ENCODE measurements around the gene ZNF367.

Gene ZNF367

GRCh38 chr9:96437454-96437853 lies 19.3 kb upstream of the ZNF367 start:
- H3K4me1 ChIP-seq (ENCODE audit: insufficient read depth, poor library complexity, severe bottlenecking) = no peaks in the 10 kb centered on the region
- TF ChIP-seq, protein P1, sequence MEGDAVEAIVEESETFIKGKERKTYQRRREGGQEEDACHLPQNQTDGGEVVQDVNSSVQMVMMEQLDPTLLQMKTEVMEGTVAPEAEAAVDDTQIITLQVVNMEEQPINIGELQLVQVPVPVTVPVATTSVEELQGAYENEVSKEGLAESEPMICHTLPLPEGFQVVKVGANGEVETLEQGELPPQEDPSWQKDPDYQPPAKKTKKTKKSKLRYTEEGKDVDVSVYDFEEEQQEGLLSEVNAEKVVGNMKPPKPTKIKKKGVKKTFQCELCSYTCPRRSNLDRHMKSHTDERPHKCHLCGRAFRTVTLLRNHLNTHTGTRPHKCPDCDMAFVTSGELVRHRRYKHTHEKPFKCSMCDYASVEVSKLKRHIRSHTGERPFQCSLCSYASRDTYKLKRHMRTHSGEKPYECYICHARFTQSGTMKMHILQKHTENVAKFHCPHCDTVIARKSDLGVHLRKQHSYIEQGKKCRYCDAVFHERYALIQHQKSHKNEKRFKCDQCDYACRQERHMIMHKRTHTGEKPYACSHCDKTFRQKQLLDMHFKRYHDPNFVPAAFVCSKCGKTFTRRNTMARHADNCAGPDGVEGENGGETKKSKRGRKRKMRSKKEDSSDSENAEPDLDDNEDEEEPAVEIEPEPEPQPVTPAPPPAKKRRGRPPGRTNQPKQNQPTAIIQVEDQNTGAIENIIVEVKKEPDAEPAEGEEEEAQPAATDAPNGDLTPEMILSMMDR (IDR thresholded peaks at IDR 0.05; ENCODE audit: poor library complexity, severe bottlenecking) = no peak
- ATAC-seq (ENCODE audit: low read depth) (no peak), DNase-seq (ENCODE audit: low spot score) (no peak)
- H3K27me3 ChIP-seq (ENCODE audit: insufficient read depth, poor library complexity, severe bottlenecking) = no peaks in the 10 kb centered on the region
- H3K27ac ChIP-seq (ENCODE audit: poor library complexity, severe bottlenecking) = no peak overlapping the region
- H3K4me3 ChIP-seq (ENCODE audit: severe bottlenecking) = no peak overlapping the region
- no peaks in the 10 kb centered on the region for H3K9me3 ChIP-seq (ENCODE audit: severe bottlenecking)
- no peaks in the 10 kb centered on the region for H3K36me3 ChIP-seq (ENCODE audit: low read depth)

GRCh38 chr9:96436456-96437126 lies 18.4 kb upstream of the ZNF367 start:
- H3K27ac ChIP-seq (ENCODE audit: poor library complexity, severe bottlenecking) = no peak overlapping the region
- no peak for DNase-seq (ENCODE audit: low spot score)
- H3K27me3 ChIP-seq (ENCODE audit: insufficient read depth, poor library complexity, severe bottlenecking) = no peaks in the 10 kb centered on the region
- H3K36me3 ChIP-seq (ENCODE audit: low read depth) = no peaks in the 10 kb centered on the region
- H3K4me1 ChIP-seq (ENCODE audit: insufficient read depth, poor library complexity, severe bottlenecking) = no peaks in the 10 kb centered on the region
- TF ChIP-seq, protein P1 (IDR thresholded peaks at IDR 0.05; ENCODE audit: poor library complexity, severe bottlenecking) = no peak
- no peak overlapping the region for H3K4me3 ChIP-seq (ENCODE audit: severe bottlenecking)
- no peaks in the 10 kb centered on the region for H3K9me3 ChIP-seq (ENCODE audit: severe bottlenecking)
- ATAC-seq (ENCODE audit: low read depth) = no peak

DNA sequence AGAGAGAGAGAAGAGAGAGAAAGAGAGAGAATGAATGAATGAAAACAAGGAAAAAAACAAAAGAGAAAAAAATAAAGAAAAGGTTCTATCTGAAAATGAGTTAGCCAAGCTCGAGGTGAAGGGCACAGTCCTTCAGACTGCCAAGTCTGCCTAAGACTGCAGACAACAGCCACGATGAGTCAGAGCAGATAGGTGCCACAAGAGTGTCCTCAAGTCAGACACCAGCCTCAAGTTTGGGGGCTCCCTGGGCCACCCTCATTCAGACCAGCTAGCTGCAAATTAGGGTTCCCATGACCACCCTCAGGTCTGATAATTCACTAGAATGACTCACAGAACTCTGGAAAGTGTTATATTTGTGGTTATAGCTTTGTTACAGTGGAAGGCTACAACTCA lies 17.9 kb upstream of the ZNF367 start:
- TF ChIP-seq, protein P1 (IDR thresholded peaks at IDR 0.05; ENCODE audit: poor library complexity, severe bottlenecking) = no peak
- DNase-seq (ENCODE audit: low spot score) = no peak
- no peaks in the 10 kb centered on the region for H3K9me3 ChIP-seq (ENCODE audit: severe bottlenecking)
- H3K4me3 ChIP-seq (ENCODE audit: severe bottlenecking) = no peak overlapping the region
- no peaks in the 10 kb centered on the region for H3K36me3 ChIP-seq (ENCODE audit: low read depth)
- no peak for ATAC-seq (ENCODE audit: low read depth)
- no peak overlapping the region for H3K27ac ChIP-seq (ENCODE audit: poor library complexity, severe bottlenecking)
- no peaks in the 10 kb centered on the region for H3K27me3 ChIP-seq (ENCODE audit: insufficient read depth, poor library complexity, severe bottlenecking)
- no peaks in the 10 kb centered on the region for H3K4me1 ChIP-seq (ENCODE audit: insufficient read depth, poor library complexity, severe bottlenecking)

- no peak for DNase-seq (ENCODE audit: low spot score)
Observed at GRCh38 chr9:96435345-96435744, 17.2 kb upstream of the ZNF367 start.

DNA sequence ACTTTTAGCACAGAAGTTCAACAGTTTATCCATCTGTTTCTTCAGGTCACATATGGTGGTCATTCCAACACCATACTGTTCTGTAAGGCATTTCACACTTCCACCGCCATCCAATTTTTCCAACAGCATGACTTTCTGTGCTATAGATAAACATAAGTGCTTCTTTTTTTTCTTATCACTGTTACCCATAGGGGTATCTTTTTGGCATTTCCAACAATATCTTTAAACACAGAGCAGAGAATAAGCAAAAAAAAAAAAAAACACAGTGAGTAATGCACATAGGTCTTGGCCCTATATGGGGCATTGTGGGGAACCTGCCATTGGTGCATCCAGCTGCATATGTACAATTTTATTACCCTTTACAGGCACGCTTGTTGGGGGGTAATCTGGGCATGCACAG lies 12.2 kb upstream of the ZNF367 start:
- DNase-seq (ENCODE audit: low spot score) (no peak), ATAC-seq (ENCODE audit: low read depth) (no peak)
- no peaks in the 10 kb centered on the region for H3K27me3 ChIP-seq (ENCODE audit: insufficient read depth, poor library complexity, severe bottlenecking)
- no peak overlapping the region for H3K27ac ChIP-seq (ENCODE audit: poor library complexity, severe bottlenecking)
- H3K4me3 ChIP-seq (ENCODE audit: severe bottlenecking) = no peak overlapping the region
- H3K36me3 ChIP-seq (ENCODE audit: low read depth) = no peaks in the 10 kb centered on the region
- H3K4me1 ChIP-seq (ENCODE audit: insufficient read depth, poor library complexity, severe bottlenecking) = no peaks in the 10 kb centered on the region
- TF ChIP-seq, protein P1 (IDR thresholded peaks at IDR 0.05; ENCODE audit: poor library complexity, severe bottlenecking) = no peak
- H3K9me3 ChIP-seq (ENCODE audit: severe bottlenecking) = no peaks in the 10 kb centered on the region

More at GRCh38 chr9:96435345-96435744, 17.2 kb upstream of the ZNF367 start:
- 0 out of 3 replicates have a peak, but pooled peaks have one; percentile 23 for ATAC-seq (ENCODE audit: low read depth)
- H3K4me3 ChIP-seq (ENCODE audit: severe bottlenecking) = no peak overlapping the region
- no peaks in the 10 kb centered on the region for H3K36me3 ChIP-seq (ENCODE audit: low read depth)
- no peaks in the 10 kb centered on the region for H3K27me3 ChIP-seq (ENCODE audit: insufficient read depth, poor library complexity, severe bottlenecking)
- H3K4me1 ChIP-seq (ENCODE audit: insufficient read depth, poor library complexity, severe bottlenecking) = no peaks in the 10 kb centered on the region
- H3K9me3 ChIP-seq (ENCODE audit: severe bottlenecking) = no peaks in the 10 kb centered on the region
- TF ChIP-seq, protein P1 (IDR thresholded peaks at IDR 0.05; ENCODE audit: poor library complexity, severe bottlenecking) = no peak
- no peak overlapping the region for H3K27ac ChIP-seq (ENCODE audit: poor library complexity, severe bottlenecking)

Data from RWPE2 (cell line).